ENCODE measurements around the gene TTC31.

- TF ChIP-seq CTCF (IDR thresholded peaks at IDR 0.05; ENCODE audit: borderline replicate concordance, extremely low read depth, low read length, poor library complexity, severe bottlenecking) (no peak), EZH2 (IDR thresholded peaks at IDR 0.05; ENCODE audit: borderline replicate concordance, low read depth, low read length, severe bottlenecking) (no peak)
Measured at GRCh38 chr2:74512744-74513604, 30.1 kb downstream of the TTC31 start.
